ENCODE data around the gene PPP6R1. TPM values are rescaled to one million over a fixed set of nuclear protein-coding genes. Genes with fewer than 3 reads are reported as not detected.
"Not testable (repeated sequence)": the region's sequence is repeated elsewhere in the genome, so short reads cannot be mapped to it uniquely, and the experiment has no call there.

Gene PPP6R1
- total RNA-seq, 1 donor from 2014 or later = 32.5 TPM

DNA sequence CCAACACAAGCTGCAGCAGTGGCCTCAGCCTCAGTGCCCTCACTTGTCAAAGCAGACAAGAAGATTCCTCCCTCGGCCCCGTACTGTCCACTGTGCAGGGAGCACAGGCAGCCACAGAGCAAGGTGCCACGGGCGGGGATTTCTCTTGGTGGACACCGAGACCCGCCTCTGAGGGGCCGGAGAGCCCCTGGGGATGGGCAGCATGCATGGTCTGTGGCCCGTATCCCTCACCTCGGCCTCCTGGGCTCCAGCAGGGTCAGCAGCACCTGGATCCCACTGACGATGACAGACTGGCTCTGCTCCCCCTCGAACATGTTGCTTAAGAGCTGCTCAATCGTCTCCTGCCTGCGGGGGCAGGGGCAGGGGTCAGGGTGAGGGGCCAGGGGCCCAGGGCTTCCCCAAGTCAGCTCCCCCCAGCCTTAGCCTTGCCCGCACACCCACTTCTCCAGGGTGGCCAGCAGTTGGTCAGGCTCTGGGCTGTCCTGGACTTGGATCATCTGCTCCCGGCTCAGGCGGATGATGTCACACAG, 16.8 kb downstream of the PPP6R1 start:
- DNase-seq (ENCODE audit: low read depth, low spot score) = no peak

DNA sequence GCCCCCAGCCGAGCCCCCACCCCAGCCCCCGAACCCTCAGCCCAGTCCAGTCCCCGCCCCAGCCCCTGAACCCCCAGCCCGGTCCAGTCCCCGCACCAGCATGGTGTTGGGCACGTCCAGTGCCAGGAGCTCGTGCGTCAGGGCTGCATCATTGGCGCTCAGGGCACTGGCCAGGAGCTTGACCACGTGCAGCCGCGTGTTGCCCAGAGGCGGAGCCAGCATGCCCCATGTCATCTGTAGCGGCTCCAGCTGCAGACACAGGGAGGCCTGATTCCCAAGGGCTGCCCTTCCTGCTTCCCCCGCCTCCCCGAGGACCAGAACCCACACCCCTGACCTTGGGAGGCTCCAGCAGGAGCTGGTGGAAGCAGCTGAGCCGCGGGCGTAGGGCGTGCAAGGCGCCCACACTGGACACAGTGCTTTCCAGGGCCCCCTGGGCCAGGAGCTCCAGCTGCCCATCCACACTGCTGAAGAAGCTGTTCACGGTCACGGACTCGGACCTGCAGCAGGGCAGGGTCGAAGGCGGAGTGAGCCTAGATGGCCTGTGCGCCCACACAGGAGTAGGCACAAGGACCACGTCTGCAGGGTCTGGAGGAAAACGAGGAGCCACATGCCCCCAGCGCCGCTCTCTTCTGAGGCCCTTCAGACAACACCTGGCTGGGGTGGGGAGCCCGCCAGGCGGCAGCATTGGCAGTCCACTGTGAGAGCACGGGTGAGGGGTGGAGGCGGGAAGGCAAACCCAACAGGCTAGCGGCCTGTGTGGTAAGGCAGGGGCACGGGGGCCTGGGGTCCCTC, 17.5 kb downstream of the PPP6R1 start:
- no peak for DNase-seq (ENCODE audit: low read depth, low spot score)

DNA sequence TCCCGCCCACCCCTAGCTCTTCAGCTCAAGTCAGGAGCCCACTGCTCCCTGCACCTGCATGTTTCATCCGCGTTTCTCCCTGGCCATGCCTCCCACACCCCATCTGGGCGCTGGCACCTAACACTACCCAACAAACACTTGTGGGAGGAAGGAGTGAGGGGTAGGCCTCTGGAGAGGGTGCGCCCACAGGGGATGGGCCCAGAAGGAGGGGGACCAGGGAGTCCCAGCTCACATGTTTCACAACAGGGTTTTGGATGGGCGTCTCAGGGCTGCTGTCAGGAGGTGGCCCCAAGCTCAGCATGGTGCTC, 18.1 kb downstream of the PPP6R1 start:
- no peak for DNase-seq (ENCODE audit: low read depth, low spot score)

DNA sequence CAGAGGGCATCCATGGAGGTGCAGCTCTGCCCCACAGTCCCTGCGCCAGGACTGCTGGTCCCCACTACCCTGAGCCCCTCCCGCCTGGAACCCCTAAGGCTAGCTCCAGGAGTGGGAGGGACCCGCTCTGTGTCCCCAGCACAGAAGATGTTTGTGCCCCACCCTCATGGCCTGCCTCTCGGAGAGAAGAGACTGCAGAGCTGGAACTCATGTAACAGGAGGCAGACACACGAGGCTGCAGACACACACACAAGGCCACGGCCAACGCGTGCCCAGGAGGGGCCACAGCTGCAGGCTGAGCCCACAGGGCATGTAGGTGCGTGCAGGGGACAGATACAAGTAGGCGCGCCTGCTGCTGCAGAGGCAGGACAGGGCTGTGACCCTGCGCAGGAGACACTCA, 19.8 kb downstream of the PPP6R1 start:
- DNase-seq (ENCODE audit: low read depth, low spot score) = no peak

DNA sequence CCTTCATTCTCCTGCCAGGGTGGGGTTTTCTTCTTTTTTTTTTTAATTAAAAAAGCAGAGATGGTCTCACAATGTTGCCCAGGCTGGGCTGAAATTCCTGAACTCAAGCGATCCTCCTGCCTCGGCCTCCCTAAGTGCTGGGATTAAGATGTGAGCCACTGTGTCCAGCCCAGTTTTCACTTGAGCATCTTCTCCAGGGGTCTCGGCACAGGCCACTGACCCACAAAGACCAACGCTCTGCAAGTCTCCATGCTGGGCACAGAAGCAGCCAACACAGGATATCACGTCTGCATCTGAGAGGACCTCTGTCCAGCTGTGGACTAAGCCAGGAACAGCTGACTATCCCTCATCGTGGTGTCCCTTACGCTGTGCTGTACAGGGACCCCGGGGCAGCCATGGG, 20.8 kb downstream of the PPP6R1 start:
- DNase-seq (ENCODE audit: low read depth, low spot score) = no peak

DNA sequence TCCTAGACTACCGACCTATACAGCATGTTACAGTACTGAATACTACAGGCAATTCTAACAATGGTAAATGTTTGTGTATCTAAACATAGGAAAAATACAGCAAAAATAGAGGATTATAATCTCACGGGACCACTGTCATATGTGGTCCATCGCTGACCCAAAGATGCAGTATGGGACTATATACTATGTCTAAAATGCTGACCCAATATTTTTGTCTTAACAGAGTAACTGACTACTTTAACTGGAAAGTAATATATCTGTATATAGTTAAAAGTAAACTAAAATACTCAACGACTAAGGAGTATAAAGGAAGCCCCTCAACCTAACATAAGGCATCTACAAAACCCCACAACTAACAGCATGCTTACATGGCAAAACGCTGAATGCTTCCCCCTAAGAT, 25.8 kb downstream of the PPP6R1 start:
- no peak for DNase-seq (ENCODE audit: low read depth, low spot score)

DNA sequence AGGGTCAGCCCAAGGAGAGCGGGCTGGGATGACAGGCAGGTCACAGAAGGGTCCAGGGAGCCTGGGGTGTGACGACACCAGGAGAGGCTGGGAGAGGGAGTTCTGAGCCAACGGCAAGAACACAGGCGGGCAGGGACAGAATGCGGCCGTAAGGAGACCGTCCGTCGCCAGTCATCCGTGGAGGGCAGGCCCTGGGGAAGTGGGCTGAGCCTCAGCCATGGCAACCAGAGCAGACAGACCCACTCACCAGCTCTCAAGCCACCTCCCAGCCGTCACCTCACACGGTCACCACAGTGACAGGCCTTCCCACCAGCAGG, 26.6 kb downstream of the PPP6R1 start:
- DNase-seq (ENCODE audit: low read depth, low spot score) = no peak

DNA sequence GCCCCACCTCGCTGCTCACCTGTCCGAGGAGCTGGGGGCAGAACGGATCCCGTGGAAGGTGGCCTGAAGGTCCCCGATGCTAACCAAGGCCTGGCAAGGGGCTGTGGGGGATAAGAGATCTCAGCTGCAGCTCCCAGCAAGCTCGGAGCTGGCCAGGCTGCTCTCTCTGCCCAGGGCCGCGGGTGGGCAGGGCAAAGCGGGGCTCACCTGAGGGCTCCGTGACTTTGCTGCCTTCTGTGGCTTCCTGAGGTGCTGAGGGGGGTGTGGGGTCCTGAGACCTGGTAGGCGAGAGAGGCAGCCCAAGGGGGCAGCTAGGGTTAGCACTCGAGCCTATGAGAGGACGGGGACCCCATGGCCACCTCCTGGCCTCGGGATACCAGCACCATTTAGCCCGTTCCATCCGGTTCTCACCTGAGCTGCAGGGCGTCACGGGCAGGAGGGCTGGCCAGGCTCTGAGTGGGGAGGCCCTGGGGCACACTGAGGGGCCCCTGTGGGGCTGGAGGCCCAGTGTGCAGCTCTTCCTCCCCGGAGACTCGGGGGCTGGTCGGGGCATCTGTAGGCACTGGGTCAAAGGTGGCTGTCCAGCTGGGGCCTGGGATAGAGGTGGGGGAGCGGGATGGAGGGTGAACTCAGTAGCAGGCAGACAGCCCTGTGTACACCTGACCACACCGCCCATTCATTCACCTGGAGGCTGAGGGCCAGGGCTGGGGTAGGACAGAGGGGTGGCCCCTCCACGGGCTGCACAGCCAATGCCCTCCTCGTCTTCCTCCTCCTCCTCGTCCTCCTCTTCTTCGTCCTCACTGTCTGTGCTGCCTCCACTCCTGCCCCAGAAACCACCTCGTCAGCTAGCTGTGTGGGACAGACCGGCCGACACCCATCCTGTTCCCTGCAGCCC, 27.2 kb downstream of the PPP6R1 start:
- no peak for DNase-seq (ENCODE audit: low read depth, low spot score)

DNA sequence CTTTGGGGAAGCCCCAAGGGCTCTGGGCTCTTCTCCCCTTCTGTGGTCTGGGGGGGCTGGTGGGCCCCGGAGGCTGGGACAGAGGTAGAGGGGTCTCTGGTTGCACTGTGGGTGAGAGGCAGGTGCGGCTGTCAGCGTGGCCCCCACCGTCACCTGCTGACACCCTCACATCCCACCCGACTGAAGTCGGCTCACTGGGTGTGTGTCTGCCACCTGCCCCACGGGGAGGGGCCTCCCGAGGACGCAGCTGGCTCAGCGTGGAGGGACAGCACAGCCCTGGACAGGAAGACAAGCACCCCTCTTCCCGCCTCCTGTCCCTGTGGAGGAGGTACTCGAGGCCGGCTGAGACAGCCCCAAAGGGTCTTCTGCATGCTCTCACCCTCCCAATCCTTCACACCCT, 28.0 kb downstream of the PPP6R1 start:
- DNase-seq (ENCODE audit: low read depth, low spot score) = no peak

DNA sequence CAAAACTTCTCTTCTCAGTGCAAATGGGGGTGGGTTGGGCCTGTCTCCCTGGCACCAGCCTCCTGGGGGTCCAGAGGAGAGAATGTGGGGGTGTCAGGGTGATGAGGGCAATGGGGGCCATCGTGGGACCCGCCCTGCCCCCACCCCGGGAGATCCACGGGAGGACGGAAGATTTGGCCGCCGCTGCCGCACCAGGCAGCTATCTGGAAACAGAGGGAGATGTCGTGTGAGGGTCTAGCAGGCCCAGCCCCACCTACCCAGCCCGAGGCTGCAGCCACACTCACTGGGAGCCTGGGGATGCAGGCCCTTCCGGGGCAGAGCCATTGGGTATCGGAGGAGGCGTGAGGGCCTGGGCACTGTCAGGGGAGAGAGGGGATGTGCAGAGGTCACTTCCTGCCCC, 28.5 kb downstream of the PPP6R1 start:
- no peak for DNase-seq (ENCODE audit: low read depth, low spot score)

DNA sequence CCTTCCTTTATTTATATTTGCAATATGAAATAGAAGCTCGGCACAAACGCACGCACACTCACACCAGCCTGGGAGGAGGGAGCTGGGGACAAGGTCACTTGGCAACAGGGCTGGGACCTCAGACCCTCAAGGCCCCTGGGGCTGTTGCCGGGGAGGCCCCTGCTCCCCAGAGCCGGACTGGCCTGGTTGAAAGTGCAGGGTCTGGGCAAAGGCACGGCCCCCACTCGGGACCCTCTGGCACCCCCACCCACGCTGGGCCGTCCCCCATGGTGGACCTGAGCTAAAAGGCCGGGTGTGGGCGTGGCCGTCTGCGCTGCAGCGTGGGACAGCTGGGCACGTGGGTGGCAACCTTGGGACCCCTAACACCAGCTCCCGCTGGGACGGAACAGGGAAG, 29.0 kb downstream of the PPP6R1 start:
- DNase-seq (ENCODE audit: low read depth, low spot score) = no peak

DNA sequence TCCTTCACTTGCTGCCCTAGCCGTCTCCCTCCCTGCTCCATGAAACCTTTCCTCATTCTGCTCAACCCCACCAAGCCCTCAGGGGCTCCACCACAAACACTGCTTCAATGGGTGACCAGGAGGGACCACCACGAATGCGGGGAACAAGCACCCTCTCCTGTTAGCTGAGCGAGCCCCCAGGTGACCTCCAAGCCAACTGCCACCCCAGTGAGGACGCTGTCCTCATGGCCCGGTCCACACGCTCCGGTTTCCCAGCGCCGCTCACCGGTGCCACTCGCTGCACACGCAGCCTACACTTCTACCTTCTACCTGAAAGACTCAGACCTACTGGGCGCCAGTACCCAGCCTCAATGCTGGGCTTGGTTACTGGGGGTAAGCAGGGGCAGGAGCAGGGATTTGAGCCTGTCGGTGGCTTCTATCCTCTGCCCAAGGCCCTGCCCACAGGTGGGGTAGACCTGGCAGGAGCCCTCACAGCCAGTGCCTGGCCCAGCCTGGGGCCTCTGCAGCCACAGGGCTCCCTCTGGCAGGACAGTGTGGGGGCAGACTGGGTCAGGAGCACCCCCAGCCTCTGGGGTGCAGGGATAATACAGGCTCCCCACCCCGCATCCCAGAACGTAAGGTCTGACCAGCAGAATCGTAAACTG, 29.6 kb downstream of the PPP6R1 start:
- no peak for DNase-seq (ENCODE audit: low read depth, low spot score)

DNA sequence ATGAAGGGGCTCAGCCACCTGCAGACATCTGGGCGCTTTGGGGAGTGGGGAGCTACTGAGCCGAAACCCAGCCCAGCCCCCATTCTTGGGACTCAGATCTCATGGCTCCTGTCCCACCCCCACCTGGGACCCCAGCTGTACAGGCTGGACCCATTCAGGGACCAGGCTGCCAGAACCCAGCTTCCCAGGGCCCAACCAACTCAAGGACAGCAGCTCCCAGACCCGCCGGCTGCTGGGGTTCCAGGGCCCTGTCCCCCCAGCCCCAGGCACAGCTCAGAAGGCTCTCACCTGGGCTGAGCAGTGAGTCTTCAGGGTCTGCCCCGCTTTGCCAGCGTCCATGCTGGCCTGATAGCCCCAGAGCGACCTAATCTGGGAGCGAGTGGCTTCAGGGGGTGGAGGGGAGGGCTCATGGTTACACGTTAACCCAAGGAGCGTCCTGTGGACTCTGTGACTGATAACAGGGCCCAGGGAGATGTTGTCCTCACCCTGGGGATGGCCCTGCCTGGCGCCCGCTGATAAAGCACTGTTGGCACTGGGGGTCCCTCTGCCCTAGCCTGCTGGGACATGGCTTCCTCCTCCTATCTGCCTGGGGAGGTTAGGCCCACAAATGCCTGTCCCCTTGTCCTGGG, 30.3 kb downstream of the PPP6R1 start, which contains the start of gene TMEM86B:
TSS of gene TMEM86B (minus strand) at position 361 of the 629 bp plus-strand sequence. CDS start at position 339, 22 bp downstream.
- no peak for DNase-seq (ENCODE audit: low read depth, low spot score)

DNA sequence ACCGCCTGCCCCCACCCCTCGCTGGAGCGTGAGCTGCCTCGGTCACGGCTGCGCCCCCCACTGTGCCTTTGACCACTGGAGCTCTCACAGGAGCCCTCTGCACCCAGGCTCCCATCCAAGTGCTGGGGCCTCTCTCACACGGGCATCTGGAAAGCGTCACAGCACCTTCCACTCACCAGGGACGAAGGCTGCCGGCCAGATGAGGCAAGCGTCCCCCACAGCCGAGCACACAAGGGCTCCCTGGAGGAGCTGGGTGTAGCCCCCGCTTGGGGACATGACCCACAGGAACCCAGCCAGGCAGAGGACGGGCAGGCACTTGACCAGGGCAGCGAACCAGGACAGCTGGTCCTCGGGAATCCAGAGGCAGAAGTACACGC, 30.8 kb downstream of the PPP6R1 start:
- no peak for DNase-seq (ENCODE audit: low read depth, low spot score)

DNA sequence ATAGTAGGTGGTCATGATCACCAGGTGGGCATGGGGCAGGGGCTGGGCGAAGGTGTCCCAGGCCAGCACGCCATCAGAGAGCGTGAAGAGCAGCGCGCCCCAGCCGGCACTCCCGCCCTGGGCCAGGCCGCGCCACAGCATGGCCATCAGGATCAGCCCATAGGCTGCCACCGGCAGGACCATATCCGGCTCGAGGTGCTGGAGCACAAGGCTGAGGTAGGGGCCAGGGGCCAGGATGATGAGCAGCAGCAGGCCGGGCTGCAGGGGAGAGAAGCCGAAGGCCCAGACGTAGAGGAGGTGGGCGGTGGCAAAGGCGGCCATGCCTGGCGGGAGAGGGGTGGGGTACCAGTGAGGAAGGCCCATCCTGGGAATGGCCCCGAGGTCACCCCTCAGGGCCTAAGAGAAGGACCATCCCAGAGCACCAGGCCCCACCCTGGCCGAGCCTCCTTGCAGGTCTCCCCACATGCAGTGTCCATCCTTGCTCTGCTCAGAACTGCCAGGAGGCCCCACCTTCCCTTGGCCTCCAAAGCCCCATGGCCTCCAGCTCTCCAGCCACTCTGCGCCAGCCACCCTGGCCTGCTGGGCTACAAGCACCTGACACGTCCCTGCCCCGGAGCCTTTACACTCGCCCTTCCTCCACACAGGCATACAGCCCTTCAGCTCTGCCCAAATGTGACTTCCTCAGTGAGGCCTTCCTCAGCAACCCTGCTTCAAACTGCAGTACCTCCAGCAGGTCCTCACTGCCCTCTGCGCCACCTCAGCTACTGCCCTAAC, 31.4 kb downstream of the PPP6R1 start:
- DNase-seq (ENCODE audit: low read depth, low spot score) = no peak

DNA sequence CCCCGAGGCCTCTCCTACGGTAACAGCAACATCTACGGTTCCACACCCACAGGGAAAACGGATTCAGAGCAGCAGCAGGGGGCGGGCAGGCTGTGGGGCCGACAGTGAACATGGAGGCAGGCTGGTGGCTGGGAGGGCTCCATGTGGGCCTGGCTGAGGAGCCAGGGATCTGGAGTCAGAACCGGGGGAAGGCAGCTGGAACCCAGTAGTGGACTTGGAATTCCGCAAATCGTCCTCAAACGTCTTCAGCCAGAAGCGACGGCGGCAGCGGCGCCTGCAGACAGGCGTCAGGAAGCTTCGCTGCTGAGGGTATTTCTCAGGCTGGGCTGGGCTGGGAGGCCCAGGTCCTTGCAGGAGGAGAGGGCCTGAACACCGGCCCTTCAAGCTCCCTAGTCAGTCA, 32.0 kb downstream of the PPP6R1 start:
- DNase-seq (ENCODE audit: low read depth, low spot score) = no peak

DNA sequence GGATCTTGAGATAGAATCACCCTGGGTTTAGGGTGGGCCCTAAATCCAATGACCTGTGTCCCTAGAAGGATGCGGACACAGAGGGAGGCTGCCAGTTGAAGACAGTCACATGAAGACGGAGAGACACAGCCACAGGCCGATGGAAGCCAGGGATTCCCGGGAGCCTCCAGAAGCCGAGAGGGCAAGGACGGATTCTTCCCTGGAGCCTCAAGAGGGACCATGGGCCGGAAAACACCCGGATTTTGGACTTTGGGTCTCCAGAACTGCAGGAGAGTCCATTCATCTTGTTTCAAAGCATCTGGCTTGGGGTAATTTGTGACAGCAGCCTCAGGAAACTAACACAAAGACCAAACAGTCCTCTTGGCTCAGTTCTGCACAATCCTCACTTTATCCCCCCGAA, 32.5 kb downstream of the PPP6R1 start:
- no peak for DNase-seq (ENCODE audit: low read depth, low spot score)

DNA sequence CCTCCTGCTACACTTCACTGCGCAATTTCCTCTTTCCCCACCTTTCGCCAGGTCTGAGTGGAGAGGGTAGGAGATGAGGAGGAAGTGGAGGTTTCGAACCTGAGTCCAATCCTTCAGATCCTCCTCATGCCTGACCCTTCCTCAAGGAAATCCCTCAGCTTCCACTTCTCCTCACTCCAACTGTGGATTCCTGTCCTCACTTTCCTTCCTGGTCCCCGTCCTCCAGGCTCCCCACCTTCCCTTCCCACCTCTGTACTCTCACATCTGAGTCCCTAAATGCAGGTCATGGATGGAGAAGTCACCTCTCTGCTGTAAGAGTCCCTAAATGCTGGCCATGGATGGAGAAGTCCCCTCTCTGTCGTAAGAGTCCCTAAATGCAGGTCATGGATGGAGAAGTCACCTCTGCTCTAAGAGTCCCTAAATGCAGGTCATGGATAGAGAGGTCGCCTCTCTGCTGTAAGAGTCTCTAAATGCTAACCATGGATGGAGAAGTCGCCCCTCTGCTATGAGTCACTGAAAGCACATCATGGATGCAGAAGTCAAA, 33.3 kb downstream of the PPP6R1 start:
- DNase-seq (ENCODE audit: low read depth, low spot score) = no peak

DNA sequence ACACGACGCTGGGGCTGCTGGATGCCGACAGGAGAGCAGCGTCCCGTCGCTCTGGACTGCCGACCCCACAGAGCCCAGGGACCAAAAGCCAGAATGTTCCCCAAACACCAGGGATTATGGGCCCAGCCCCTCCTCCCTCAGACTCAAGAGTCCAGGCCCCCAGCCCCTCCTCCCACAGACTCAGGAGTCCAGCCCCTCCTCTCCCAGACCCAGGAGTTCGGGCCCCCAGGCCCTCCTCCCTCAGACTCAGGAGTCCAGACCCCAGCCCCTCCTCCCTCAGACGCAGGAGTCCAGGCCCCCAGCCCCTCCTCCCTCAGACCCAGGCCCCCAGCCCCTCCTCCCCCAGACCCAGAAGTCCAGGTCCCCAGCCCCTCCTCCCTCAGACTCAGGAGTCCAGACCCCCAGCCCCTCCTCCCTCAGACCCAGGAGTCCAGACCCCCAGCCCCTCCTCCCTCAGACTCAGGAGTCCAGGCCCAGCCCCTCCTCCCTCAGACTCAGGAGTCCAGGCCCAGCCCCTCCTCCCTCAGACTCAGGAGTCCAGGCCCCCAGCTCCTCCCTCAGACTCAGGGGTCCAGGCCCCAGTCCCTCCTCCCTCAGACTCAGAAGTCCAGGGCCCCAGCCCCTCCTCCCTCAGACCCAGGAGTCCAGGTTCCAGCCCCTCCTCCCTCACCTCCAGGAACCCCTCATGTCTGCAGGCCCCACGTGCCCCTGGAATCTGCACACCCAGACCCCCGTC, 34.0 kb downstream of the PPP6R1 start:
- DNase-seq (ENCODE audit: low read depth, low spot score) = not testable (repeated sequence)

Measured in pulmonary artery endothelial cell (primary cell).